DLD1 (cell line): ENCODE measurements around the gene GZMA.

Experiments
- in situ Hi-C: cut with HindIII; loops from 2 replicates; pipeline ENCODE4 v1.10.0; 2017; ENCODE audit warnings: low sequenced_read_pairs

GZMA gene

DNA sequence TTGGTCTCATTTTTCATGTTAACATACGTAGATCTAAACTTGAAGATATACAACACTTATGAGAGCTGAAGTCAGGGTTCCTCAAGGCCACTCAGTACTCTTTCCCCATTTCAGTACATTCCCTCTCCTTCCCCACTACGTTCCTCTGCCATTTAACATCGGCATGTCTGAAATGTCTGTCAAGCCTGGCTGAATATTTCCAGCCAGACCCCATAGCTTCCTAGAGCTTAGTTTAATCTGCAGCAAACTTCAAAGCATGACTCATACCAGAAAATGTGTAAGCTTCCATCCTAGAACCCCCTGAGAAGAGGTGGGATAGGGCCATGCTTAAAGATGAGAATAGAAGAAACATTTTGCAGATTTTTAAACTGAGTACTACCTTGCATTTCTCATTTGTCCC, 6.2 kb downstream of the GZMA start:
- in situ Hi-C loops, result no loop called here

- in situ Hi-C loops, result no loop called here
Observed at GRCh38 chr5:55110217-55110616, 7.8 kb downstream of the GZMA start.

- in situ Hi-C loops, result no loop called here
Observed at GRCh38 chr5:55113327-55113726, 10.9 kb downstream of the GZMA start.

- in situ Hi-C loops, result no loop called here
Observed at GRCh38 chr5:55114061-55114460, 11.6 kb downstream of the GZMA start.

DNA sequence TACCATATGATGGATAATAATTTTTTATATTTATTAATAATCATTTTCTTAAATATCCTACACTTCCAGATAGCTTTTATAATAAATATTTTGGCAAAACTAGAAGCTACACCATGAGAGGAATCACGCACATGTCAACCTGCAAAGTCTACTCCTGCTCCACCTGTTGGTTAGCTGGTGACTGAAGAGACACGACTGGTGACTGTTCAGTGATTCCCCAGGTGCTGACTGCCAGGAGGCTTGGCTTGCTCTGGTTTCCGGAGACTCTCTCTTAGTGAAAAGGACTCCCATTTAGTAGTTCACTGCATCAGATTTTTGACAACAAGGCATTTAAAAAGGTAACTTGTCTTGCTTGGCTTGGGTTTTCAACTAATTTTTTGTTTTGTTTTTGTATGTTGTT, 20.9 kb downstream of the GZMA start:
- in situ Hi-C loops, result no loop called here

GRCh38 chr5:55134053-55134722, 31.7 kb downstream of the GZMA start:
- in situ Hi-C loops, result no loop called here

GRCh38 chr5:55136521-55136920, 34.1 kb downstream of the GZMA start:
- in situ Hi-C loops, result no loop called here

- in situ Hi-C loops, result no loop called here
Observed at GRCh38 chr5:55140908-55141665, 38.6 kb downstream of the GZMA start.

- in situ Hi-C loops, result no loop called here
Observed at GRCh38 chr5:55141945-55142690, 39.7 kb downstream of the GZMA start.

DNA sequence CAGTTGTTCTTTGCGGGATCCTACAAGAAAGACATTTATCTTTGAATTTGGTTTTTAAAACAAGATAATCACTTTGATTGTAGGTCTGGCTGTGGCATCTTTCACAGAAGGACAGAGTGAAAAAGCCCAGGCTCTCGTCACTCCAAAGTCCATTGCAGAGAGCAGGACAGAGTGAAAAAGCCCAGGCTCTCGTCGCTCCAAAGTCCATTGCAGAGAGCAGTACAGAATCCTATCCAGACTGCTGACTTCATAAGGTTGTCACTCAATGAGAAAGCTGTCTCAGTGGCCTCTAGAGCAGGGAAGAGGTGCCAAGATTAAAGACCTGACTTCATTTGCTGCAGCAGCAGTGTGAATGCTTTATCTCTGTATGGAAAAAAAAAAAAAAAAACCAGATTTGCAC, 41.2 kb downstream of the GZMA start:
- in situ Hi-C loops, result no loop called here

- in situ Hi-C loops, result no loop called here
Observed at GRCh38 chr5:55146080-55146479, 43.6 kb downstream of the GZMA start.

DNA sequence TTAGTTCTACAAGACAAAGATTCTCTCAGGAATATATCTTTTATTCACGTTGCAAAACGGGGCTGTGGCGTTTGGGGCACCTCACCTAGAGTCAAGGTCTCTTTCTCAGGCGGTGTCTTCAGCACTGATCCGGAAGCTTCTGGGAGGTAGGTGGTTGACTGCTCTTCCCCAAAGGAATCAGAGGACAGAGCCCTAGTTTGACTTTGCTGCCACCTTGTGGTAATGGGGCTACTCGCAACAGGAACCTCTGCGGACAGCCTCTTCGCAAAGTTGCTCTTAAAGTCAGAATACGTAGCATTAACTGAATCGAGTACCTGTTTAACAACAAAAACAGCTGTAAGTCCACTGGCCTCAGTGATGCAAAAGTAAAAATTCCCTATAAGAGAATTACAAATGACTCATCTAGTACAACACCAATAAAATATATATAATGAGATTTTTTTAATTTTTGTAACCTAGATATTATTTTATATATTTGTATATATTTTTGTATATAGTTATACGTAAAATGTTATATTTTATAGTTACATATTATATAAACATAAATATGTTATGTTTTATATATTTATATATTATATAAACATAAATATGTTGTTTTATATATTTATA, 44.2 kb downstream of the GZMA start:
- in situ Hi-C loops, result no loop called here

GRCh38 chr5:55149308-55149795, 46.9 kb downstream of the GZMA start:
- in situ Hi-C loops, result no loop called here

DNA sequence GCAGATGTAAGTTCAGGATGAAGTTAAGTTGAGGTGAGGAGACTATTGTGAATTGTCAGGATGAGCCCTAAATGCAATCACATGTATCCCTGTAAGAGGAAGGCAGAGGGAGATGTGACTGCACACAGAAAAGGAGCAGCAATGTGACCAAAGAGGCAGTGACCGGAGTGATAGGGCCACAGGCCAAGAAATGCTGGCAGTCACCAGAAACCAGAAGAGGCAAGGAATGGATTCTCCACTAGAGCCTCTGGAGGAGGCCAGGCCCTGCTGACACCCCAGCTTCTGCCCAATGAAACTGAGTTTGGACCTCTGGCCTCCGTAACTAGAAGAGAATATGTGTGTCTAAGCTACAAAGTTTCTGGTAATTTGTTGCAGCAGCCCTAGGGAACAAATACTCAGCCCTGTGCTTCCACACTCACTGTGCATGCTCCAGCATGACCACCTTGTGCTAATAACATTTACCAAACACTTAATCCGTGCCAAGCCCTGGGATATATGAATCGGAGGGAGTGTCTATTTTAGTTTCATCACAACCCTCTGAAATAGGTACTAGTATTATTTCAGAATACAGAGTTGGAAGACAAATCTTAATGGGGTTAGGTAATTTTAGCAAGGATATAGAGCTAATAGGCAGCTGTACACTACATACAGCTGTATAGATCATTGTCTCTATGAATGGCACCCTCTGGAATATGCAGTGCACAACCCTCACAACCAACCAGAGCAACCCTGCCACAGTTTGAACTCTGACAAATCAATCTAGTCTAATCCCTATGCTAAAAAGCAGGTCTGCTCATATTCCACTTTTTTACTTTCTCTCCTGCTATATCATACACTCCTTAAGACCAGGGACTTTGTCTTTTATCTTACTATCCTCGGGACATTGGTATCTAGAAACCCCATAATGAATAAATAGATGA, 49.7 kb downstream of the GZMA start:
- in situ Hi-C loops, result no loop called here

- in situ Hi-C loops, result no loop called here
Observed at GRCh38 chr5:55154873-55155272, 52.4 kb downstream of the GZMA start.
